GM19438 (cell line): ENCODE results near the gene ASIC3.

Source experiments
- ATAC-seq: cut with Tn5 transposase; IDR thresholded peaks from one replicate; pipeline ENCODE4 v1.9.1; 2021; ENCODE audit warnings: low read depth; ENCODE audit not compliant: unreplicated experiment

The ASIC3 gene

DNA sequence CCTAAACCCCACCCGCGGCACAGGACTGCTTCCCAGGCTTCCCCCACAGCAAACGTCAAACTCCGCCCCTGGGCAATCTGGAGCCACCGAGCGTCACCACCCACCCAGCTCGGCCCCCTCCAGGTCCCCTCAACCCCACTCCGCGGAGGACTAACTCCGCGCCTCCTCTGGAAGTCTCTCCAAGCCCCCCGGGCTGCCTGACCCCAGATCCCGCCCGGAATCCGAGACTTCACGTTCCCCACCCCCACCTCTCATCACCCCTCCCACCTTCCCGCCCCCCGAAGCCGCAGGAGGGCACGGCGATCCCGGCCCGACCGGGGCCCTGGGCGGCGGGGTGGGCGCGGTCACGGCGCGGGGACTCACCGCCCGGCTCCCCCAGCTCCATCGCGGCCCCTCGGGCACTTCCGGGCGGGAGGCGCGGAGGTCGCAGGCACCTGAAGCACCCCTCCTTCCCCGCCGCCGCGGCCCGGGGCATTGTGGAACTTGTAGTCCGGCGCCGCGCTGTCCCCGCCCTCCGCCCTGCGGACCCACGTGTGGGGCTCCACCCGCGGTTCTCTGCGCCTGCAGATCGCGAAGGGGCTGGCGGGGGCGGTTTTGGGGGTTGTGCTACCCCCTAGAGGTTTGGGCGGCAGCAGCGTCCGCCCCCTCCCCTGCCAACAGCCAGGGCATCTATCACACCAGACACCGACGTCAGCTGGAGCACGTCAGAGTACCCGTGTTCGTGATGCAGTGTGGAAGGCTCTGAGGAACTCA is 34.9 kb downstream of the ASIC3 start, which contains the start of gene TMUB1:
Gene TMUB1 (minus strand): TSS at position 423 of the 753 bp plus-strand sequence. CDS start 930 bp downstream, outside the sequence.
- ATAC-seq, result peak; percentile 48

DNA sequence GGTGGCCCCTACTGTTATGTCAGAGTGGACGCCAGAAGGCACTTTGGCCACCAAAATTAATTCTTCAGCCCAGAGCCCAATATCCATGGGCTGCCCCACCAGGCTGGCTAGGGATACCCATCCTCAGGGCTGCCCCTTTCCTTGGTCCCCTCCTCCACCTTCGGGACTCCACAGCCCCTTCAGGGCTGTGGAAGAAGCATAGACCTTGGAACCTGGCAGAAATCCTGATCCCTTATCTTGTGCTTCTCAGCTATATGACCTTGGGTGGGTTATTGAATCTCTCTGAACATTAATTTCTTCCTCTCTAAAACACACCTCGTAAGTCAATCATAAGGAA is 35.5 kb downstream of the ASIC3 start:
- ATAC-seq, result no peak

DNA sequence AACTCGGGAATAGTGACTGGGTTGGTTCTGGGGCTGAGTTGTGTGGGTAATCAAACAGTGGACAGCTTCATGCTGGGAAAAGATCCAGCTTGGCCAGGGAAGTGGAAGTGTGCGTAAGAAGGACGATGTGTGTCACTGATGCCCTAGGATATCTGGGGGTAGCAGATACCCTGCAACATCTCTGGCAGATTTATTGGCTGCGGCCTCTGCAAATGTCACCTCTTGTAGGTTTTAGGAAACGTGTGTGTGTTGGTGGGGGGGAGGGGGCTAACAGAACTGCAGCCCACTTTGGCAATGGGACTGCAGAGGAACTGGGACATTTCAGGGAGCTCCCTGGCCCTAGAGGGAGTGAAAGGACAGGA is 37.0 kb downstream of the ASIC3 start:
- no peak for ATAC-seq

DNA sequence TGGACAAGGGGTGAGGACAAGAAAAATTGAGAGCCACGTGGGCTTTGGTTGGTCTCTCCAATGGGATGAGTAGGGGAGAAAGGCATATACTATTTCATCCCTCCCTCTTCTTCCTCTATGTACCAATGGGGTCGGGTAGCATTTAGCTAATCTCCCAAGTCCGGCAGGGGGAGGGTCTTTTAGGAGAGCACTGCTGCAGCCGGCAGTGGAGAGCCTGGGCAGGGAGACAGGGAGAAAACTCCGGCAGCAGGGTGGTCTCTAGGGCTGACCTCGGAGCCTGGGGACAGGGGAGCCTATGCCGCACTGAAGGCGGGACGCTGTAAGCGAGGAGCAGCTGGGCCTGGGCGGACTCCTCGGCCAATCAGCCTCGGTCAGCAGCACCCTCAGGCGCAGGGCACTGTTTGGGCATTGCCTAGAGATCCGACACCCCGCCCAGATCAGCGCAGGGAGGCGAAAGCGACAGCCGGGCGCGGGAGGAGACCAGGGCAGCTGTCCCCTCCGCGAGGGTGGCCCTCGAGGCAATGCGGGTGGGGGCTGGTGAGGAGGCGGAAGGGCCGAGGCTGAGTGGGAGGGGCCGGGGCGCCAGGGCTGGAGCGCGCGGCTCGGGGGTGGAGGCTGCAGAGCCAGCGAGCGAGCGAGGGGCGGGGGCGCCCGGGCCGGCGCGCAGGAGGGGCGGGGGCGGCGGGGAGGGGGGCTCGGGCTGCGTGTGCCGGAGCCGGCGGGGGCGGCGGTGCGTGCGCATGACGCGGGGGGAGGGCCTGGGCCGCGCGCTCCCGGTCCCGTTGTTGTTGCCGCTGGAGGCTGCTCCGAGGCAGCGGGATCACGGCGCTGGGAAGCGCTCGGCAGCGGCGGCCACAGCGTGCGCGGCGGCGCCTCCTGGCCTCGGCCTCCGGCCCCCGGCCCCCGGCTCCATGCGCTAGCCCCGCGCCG is 37.6 kb downstream of the ASIC3 start, which contains the start of gene AGAP3:
Gene AGAP3 (plus strand): TSS at position 785 of the 930 bp plus-strand sequence. CDS start 267 bp downstream, outside the sequence.
- ATAC-seq, result peak; percentile 40

GRCh38 chr7:151086802-151087244 is 38.5 kb downstream of the ASIC3 start:
- ATAC-seq, result no peak

- no peak for ATAC-seq
These were observed 39.1 kb downstream of the ASIC3 start for GRCh38 chr7:151087245-151088018.

DNA sequence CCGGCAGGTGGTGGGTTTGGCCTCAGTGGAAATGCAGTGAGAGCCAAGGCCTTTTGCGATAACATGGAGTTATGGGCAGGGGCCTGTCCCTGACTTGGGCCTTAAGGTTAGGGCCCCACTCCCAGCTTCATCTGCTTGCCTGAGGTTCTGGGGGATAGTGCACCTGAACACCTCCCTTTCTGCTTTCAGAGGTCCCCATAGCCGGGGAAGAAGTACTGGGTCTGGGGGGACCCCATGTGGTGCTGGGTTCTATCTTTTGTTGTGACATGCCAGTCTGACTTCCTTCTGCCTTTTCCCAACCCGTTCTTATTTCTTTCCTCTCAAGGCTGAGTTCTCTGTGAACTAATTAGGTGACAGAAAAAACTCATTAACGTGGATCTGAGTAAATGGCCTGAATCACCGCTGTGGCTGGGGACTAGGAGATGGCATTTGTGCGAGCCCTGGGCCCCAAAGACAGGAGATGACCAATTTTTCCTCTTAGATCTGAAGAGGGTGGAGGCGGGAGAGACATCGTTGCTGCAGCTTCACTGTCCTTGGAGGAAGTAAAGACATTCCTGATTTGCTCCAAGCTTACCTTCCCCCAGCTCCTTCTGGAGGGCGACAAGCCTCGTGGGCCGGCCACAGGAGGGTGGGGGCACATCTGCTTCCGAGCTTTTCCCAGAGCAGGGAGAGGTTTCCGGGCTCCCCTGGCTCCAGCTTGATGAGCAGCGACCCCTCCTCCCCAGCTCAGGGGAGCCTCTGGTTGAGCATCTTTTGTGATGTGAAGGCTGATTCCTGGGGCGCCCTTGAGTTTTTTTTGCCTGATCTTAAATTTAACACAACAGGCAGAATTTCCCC is 39.9 kb downstream of the ASIC3 start:
- ATAC-seq, result no peak

DNA sequence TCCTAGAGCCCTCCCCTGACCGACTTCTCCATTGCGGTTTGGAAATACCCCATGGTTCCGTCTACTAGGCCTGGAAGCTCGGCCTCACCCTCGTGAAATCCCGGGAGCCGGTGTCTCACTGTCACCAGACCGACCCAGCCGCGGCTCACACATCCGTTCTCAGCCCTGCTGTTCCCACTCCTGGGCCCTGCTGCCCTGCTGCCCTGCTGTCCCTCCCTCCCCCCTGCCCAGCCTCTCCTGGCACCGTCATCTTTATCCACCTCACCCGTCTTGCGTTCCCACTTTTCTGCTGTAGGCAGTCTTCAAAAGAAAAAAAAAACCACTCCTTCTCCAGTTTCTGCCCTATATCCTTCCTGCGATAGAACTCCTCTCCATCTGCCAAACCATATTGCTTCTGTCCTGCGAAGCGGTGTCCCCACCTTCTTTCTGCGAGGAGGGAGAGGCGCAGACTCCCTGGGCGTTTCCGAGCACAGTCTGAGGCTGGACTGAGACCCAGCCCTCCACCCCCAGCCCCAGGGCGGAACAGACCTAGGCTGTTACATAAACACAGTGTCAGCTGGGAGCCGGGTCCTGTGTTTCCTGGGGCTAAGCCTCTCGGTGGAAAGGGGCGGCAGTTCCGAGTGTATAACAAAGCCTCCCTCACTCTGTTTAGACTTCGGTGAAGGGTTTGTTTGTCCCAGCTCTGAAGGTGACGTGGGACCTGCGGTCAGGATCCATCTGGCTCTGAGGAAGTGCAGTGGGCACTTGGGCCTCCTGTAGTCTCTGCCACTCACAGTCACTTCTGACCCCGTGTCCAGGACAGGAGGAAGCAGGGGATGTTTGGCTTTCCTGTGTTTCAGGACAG is 40.7 kb downstream of the ASIC3 start:
- ATAC-seq, result no peak

GRCh38 chr7:151089893-151090730 is 41.8 kb downstream of the ASIC3 start:
- no peak for ATAC-seq

DNA sequence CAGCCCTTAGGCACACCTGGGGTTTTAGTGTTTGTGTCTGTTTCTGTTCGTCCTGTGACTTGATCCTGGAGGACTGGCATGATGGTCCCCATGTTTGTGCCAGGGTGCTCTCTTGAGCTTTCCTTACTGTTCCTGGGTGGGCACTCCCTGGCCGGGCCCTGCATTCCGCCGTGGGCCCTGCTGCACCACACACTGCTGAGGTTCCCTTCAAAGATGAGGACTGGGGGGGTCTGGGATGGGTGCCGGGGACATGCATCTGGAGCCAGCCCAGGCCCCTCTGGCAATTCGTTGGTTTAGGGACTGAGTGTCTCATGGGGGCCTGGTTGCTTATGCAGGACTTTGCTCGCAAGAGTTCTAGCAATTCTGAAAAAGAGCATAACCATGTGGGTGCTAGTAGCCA is 42.7 kb downstream of the ASIC3 start:
- no peak for ATAC-seq

GRCh38 chr7:151091431-151091830 is 43.1 kb downstream of the ASIC3 start:
- ATAC-seq, result no peak

GRCh38 chr7:151091988-151092387 is 43.7 kb downstream of the ASIC3 start:
- ATAC-seq, result no peak

DNA sequence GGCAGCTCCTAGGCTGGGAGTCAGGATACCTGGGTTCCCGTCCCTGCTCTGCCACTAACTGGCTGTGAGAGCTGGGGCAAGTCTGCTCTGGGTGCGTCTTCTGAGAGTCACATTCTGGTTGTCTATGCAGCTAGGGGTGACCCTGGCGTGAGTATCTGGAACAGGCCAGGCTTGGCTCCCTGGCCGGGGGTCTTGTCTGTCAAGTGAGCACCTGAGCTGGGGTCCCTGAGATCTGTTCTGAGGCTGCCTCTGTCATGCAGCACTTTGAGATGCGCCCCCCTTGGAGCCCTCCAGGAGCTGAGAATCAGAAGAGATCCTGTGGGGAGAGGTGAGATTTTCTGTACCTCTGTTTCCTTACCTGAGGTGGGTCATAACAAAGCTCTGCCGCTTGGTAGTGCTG is 45.4 kb downstream of the ASIC3 start:
- ATAC-seq, result no peak

DNA sequence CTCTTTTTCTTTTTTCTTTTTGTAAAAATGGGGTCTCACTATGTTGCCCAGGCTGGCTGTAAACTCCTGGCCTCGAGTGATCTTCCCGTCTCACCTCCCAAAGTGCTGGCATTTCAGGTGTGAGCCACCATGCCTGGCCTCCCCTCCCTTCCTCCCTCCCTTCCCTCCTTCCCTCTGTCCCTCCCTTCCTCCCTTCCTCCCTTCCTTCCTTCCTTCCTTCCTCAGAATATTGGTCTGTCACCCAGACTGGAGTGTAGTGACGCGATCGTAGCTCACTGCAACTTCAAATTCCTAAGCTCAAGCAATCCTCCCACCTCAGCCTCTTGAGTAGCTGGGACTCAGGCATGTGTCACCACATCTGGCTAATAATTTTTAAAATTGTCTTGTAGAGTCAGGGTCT is 46.3 kb downstream of the ASIC3 start:
- no peak for ATAC-seq

DNA sequence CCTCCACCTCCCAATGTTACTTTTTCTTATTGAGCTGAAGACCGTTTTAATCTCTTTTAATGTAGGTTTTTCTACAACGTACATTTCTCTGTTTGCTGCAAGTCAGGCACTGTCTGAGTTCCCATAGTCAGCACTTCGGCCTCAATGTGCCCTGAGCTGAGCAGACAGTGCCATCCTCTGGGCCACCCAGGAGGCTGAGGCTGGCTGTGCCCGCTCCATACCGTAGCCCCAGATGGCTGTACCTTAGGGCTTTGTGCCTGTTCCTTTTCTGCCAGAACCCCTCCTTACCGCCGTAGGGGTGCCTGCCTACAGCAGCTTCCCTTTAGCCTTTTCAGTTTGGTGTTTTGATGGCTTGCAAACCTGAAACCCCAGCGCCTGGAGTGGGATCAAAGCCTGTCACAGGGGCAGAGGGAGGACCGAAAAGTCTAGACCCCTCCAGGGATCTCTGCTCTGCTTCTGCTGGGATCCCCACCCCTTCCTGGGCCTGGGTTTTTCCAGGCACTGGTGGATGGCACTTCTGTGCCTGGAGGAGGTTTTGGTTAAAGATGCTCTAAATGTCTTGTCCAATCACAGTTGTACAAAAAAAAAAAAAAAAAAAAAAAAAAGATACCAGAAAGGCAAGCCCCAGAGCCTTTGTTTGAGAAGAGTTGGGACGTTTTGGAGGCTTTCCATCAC is 46.9 kb downstream of the ASIC3 start:
- ATAC-seq, result no peak

DNA sequence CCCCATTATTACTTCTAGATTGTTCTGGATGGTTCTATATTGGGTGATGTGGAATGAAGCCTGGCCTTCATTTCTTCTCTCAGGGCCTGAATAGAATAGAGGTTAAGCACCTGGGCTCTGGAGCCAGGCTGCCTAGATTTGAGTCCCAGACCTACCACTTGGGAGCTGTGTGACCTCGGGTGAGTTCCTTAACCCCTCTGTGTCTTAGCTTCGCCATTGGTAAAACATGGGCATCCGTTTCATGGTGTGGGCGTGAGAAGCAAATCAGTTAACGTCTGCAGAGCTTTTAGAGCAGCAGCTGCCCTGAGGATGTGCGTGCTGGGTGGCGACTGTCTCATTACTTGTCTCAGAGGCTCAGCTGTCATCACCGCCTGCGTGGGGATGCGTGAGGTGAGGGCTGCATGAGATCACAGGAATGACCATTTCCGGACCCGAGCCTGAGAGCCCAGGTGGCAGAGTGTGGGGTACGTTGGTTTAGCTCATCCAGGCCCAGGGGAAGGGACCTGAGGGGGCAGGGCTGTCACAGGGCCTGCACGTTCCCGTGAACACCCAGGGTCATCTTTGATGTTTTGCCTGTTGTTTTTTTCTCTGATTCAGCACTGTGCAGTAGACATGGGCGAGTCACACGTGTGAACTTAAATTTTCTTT is 47.6 kb downstream of the ASIC3 start:
- ATAC-seq, result no peak
